GM03348 (cell line): ENCODE results near the gene EPHA1.

Source experiments
- DNase-seq: peaks from one replicate; pipeline ENCODE4 v3.0.0; 2012; ENCODE audit warnings: low spot score

The EPHA1 gene

GRCh38 chr7:143346018-143346417 is 62.6 kb downstream of the EPHA1 start:
- DNase-seq = no peak

GRCh38 chr7:143345428-143345900 is 63.2 kb downstream of the EPHA1 start:
- peak; percentile 27 for DNase-seq

- no peak for DNase-seq
Observed at GRCh38 chr7:143343596-143343995, 65.1 kb downstream of the EPHA1 start.

- DNase-seq = no peak
Observed at GRCh38 chr7:143341842-143342241, 66.8 kb downstream of the EPHA1 start.
